HCT116 (cell line): ENCODE measurements around the gene ZNF25. TPM values are rescaled to one million over a fixed set of nuclear protein-coding genes. Genes with fewer than 3 reads are reported as not detected.

Experiments used
- ATAC-seq: fragments of 200-7000 bp; cut with Tn5 transposase; 2 replicates; pipeline ENCODE4 v1.9.1; 2020; ENCODE audit warnings: mild to moderate bottlenecking, moderate library complexity
- BruUV-seq: library from RNA; stranded (reverse); fragments of 400-500 nt; replicated peaks from 2 replicates; lab custom pipeline; 2021; lab: Mats Ljungman, UMichigan
- CTCF ChIA-PET: fragments of 300-600 bp; sonication (Branson Sonifier 250); formaldehyde crosslinking; loops from one replicate; lab custom pipeline; 2021; ENCODE audit warnings: antibody characterized with exemption; lab: Charles Lee
- POLR2A ChIA-PET: fragments of 300-600, 350-600 bp; sonication (Branson Sonifier 250); formaldehyde crosslinking; loops from one replicate; lab custom pipeline; 2021; ENCODE audit warnings: antibody characterized with exemption; lab: Charles Lee
- RAD21 ChIA-PET, 2 experiments: fragments of 300-600 bp; sonication (Branson Sonifier 250); formaldehyde crosslinking; loops; one replicate each; lab custom pipeline; 2023; ENCODE audit warnings: low total read pairs in 2 of 2; ENCODE audit not compliant: uncharacterized antibody in 2 of 2, unreplicated experiment in 2 of 2, low non-redundant PET in 1 of 2; lab: Charles Lee
- DNase-seq: peaks from one replicate; pipeline ENCODE4 v3.0.0-alpha.2; 2010; ENCODE audit warnings: low read depth, low spot score
- H2AFZ ChIP-seq: fragments of 200-600 bp; shearing (Covaris generic), sonication (generic); 2 replicates; pipeline ENCODE4 v1.6.1; 2017; ENCODE audit warnings: low read depth, mixed run types, mixed read lengths, antibody characterized with exemption, low read length; ENCODE audit not compliant: poor library complexity, severe bottlenecking
- H3K27ac ChIP-seq: 2 replicates; pipeline ENCODE4 v1.5.1; 2012; ENCODE audit warnings: low read depth, low read length
- H3K27me3 ChIP-seq: fragments of 200-600 bp; sonication (generic); 2 replicates; pipeline ENCODE4 v1.6.1; 2016; ENCODE audit warnings: mixed run types, low read length, mixed read lengths; ENCODE audit not compliant: insufficient read depth
- H3K36me3 ChIP-seq, 2 experiments: fragments of 200-500 bp in 1 of 2; fragments of 200-600 bp in 1 of 2; sonication (Bioruptor generic) in 1 of 2; sonication (generic) in 1 of 2; 2 replicates each; pipeline versions ENCODE4 v1.5.1 to v1.6.1; 2014 to 2016; ENCODE audit warnings: low read length in 2 of 2, inconsistent platforms in 1 of 2, mixed read lengths in 1 of 2, mixed run types in 1 of 2; ENCODE audit not compliant: insufficient read depth in 2 of 2, control insufficient read depth in 1 of 2
- H3K4me1 ChIP-seq, 2 experiments: fragments of 200-600 bp in 1 of 2; sonication (generic) in 1 of 2; 2 replicates each; pipeline versions ENCODE4 v1.5.1 to v1.6.1; 2012 to 2017; ENCODE audit warnings: low read length in 2 of 2, inconsistent platforms in 1 of 2, mild to moderate bottlenecking in 1 of 2, mixed read lengths in 1 of 2, mixed run types in 1 of 2, moderate library complexity in 1 of 2; ENCODE audit not compliant: insufficient read depth in 2 of 2, control insufficient read depth in 1 of 2
- H3K4me2 ChIP-seq: fragments of 200-600 bp; sonication (generic); 2 replicates; pipeline ENCODE4 v1.6.1; 2017; ENCODE audit warnings: mixed run types, low read length, mixed read lengths
- H3K4me3 ChIP-seq, 2 experiments: fragments of 200-600 bp in 1 of 2; sonication (generic) in 1 of 2; replicated peaks in 1 of 2; 2 replicates each; pipeline ENCODE4 v1.5.1; 2011 to 2016; ENCODE audit warnings: low read length in 2 of 2, control low read depth in 1 of 2, low read depth in 1 of 2, mild to moderate bottlenecking in 1 of 2, mixed read lengths in 1 of 2, mixed run types in 1 of 2
- H3K79me2 ChIP-seq: fragments of 200-600 bp; sonication (generic); 2 replicates; pipeline ENCODE4 v1.6.1; 2017; ENCODE audit warnings: mild to moderate bottlenecking, mixed run types, low read length, moderate library complexity, mixed read lengths; ENCODE audit not compliant: insufficient read depth
- H3K9ac ChIP-seq: fragments of 200-600 bp; sonication (generic); 2 replicates; pipeline ENCODE4 v1.6.1; 2016; ENCODE audit warnings: low read length, mixed read lengths
- H3K9me2 ChIP-seq: fragments of 200-600 bp; sonication (generic), shearing (Covaris generic); 2 replicates; pipeline ENCODE4 v1.6.1; 2017; ENCODE audit warnings: mixed run types, mild to moderate bottlenecking, moderate library complexity; ENCODE audit not compliant: insufficient read depth
- H3K9me3 ChIP-seq, 2 experiments: fragments of 200-500 bp in 1 of 2; fragments of 200-600 bp in 1 of 2; sonication (Bioruptor generic) in 1 of 2; sonication (generic) in 1 of 2; 2 replicates each; pipeline ENCODE4 v1.6.1; 2014 to 2017; ENCODE audit warnings: low read length in 2 of 2, mixed read lengths in 2 of 2, inconsistent platforms in 1 of 2, low read depth in 1 of 2, mild to moderate bottlenecking in 1 of 2, mixed run types in 1 of 2, moderate library complexity in 1 of 2; ENCODE audit not compliant: control insufficient read depth in 1 of 2, insufficient read depth in 1 of 2
- H4K20me1 ChIP-seq: fragments of 200-600 bp; sonication (generic), shearing (Covaris generic); 2 replicates; pipeline ENCODE4 v1.6.1; 2017; ENCODE audit warnings: mixed run types, mild to moderate bottlenecking, moderate library complexity; ENCODE audit not compliant: insufficient read depth
- CBX3 ChIP-seq: IDR thresholded peaks from 2 replicates; pipeline ENCODE4 v1.6.1; 2012; ENCODE audit warnings: low read depth
- CEBPB ChIP-seq: IDR thresholded peaks from 2 replicates; pipeline ENCODE4 v1.6.1; 2012; ENCODE audit warnings: low read depth
- EGR1 ChIP-seq: IDR thresholded peaks from 2 replicates; pipeline ENCODE4 v1.6.1; 2012; ENCODE audit warnings: low read depth
- SIN3A ChIP-seq: IDR thresholded peaks from 2 replicates; pipeline ENCODE4 v1.6.1; 2012; ENCODE audit warnings: low read depth
- SP1 ChIP-seq: IDR thresholded peaks from 2 replicates; pipeline ENCODE4 v1.6.1; 2012; ENCODE audit warnings: low read depth
- TCF7L2 ChIP-seq: IDR thresholded peaks from 2 replicates; pipeline ENCODE4 v1.7.0; 2011; ENCODE audit warnings: borderline replicate concordance, inconsistent platforms; ENCODE audit not compliant: insufficient read depth, insufficient read length; ENCODE audit errors: extremely low read depth
- intact Hi-C: fragments of 100-400 bp; cut with micrococcal nuclease; formaldehyde crosslinking; loops from 2 replicates; pipeline ENCODE4 v1.10.0; 2022
- total RNA-seq: library from RNA; stranded (reverse); gene quantifications from one replicate; pipeline ENCODE4 v1.2.1, GENCODE V29; 2021; ENCODE audit not compliant: unreplicated experiment
- TF ChIP-seq, protein P1 (sequence below), 3 experiments: fragments of 200-600 bp in 1 of 3; sonication (generic) in 1 of 3; IDR thresholded peaks in 2 of 3; conservative IDR thresholded peaks in 1 of 3; 2 replicates each; pipeline ENCODE4 v1.5.1; 2012 to 2017; ENCODE audit warnings: low read depth in 2 of 3, low read length in 2 of 3, antibody characterized with exemption in 1 of 3, borderline replicate concordance in 1 of 3, control low read depth in 1 of 3, mild to moderate bottlenecking in 1 of 3, mixed read lengths in 1 of 3, mixed run types in 1 of 3, moderate library complexity in 1 of 3; ENCODE audit not compliant: insufficient read depth in 1 of 3

The ZNF25 gene
- total RNA-seq, 1 experiment from 2014 or later: 4.6 TPM

- Histone ChIP-seq H3K9ac (no peak overlapping the region), H3K4me2 (no peak overlapping the region), H2AFZ (no peak overlapping the region), H4K20me1 (no peaks in the 10 kb centered on the region), H3K4me1 (no peaks in the 10 kb centered on the region), H3K9me2 (no peaks in the 10 kb centered on the region), H3K27ac (no peak overlapping the region), H3K4me3 (no peak overlapping the region), H3K79me2 (no peaks in the 10 kb centered on the region), H3K36me3 (no peaks in the 10 kb centered on the region), H3K9me3 (no peaks in the 10 kb centered on the region), H3K27me3 (no peaks in the 10 kb centered on the region)
- ChIA-PET POLR2A (no interaction called here), RAD21 (no interaction called here), CTCF (no interaction called here)
- ATAC-seq: no peak
- no peak for DNase-seq
- BruUV-seq: no TSS peak
- intact Hi-C loops: no loop called here
- no peak for TF ChIP-seq SIN3A
- no peak for TF ChIP-seq CEBPB
- no peak for TF ChIP-seq SP1
- TF ChIP-seq EGR1: no peak
- TF ChIP-seq, protein P1, sequence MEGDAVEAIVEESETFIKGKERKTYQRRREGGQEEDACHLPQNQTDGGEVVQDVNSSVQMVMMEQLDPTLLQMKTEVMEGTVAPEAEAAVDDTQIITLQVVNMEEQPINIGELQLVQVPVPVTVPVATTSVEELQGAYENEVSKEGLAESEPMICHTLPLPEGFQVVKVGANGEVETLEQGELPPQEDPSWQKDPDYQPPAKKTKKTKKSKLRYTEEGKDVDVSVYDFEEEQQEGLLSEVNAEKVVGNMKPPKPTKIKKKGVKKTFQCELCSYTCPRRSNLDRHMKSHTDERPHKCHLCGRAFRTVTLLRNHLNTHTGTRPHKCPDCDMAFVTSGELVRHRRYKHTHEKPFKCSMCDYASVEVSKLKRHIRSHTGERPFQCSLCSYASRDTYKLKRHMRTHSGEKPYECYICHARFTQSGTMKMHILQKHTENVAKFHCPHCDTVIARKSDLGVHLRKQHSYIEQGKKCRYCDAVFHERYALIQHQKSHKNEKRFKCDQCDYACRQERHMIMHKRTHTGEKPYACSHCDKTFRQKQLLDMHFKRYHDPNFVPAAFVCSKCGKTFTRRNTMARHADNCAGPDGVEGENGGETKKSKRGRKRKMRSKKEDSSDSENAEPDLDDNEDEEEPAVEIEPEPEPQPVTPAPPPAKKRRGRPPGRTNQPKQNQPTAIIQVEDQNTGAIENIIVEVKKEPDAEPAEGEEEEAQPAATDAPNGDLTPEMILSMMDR (IDR thresholded peaks at IDR 0.05 in 2 of 3, conservative IDR thresholded peaks at IDR 0.05 in 1 of 3; ENCODE audit: borderline replicate concordance in 1 of 3, insufficient read depth in 1 of 3, low read depth in 2 of 3, low read length in 2 of 3): no peak
- no peak for TF ChIP-seq TCF7L2
Measured at GRCh38 chr10:37991655-37992054, 15.2 kb upstream of the ZNF25 start.

GRCh38 chr10:37976880-37977203, 395 bp upstream of the ZNF25 start:
- CTCF ChIA-PET: interaction anchor here (0.6 to 1.7 kb wide), 11 partner anchors 11 to 427 kb away, joined by 3 to 14 read pairs (median 3); partner anchors contain the start of gene ZNF33A

More at GRCh38 chr10:37976880-37977203, 395 bp upstream of the ZNF25 start:
- BruUV-seq: no TSS peak
- Histone ChIP-seq H3K36me3 (no peaks in the 10 kb centered on the region), H4K20me1 (no peaks in the 10 kb centered on the region), H3K79me2 (no peaks in the 10 kb centered on the region), H3K4me2 (peak overlapping the region; percentile 92), H2AFZ (peak overlapping the region; percentile 87), H3K9ac (no peak overlapping the region), H3K9me2 (no peaks in the 10 kb centered on the region), H3K4me1 (peaks cover 0 to 14% of the 10 kb centered on the region in 2 experiments; a peak in 2 of 4 replicates), H3K9me3 (no peaks in the 10 kb centered on the region), H3K27me3 (no peaks in the 10 kb centered on the region), H3K4me3 (peak overlapping the region; percentile 3 to 81; a peak in 3 of 4 replicates), H3K27ac (no peak overlapping the region)
- ChIA-PET POLR2A (interaction anchor here (0.9 to 1.4 kb wide), 2 partner anchors 10 to 34 kb away, joined by 4 read pairs; partner anchors contain the start of gene ZNF33A), RAD21 (interaction anchor here (0.6 to 1.0 kb wide), 3 partner anchors 116 to 389 kb away, joined by 3 to 4 read pairs (median 3); no protein-coding TSS in a partner anchor)
- ATAC-seq: no peak
- DNase-seq: no peak
- TF ChIP-seq CBX3: no peak
- intact Hi-C loops: loop anchor here (1.0 to 5.0 kb wide), 3 partner anchors 33 to 390 kb away; partner anchors contain the start of genes ZNF33A and ZNF37A
